GM12864 (cell line): ENCODE measurements around the gene SLC5A9.
"Not testable (repeated sequence)": the region's sequence is repeated elsewhere in the genome, so short reads cannot be mapped to it uniquely, and the experiment has no call there.

ENCODE experiments used
- DNase-seq: peaks from one replicate; pipeline ENCODE4 v3.0.0-alpha.2; 2011; ENCODE audit warnings: low read depth
- H3K4me3 ChIP-seq: 2 replicates; pipeline ENCODE4 v1.5.1; 2011; ENCODE audit warnings: mild to moderate bottlenecking, low read depth, low read length, control low read depth
- CTCF ChIP-seq: IDR thresholded peaks from 2 replicates; pipeline ENCODE4 v1.5.1; 2011; ENCODE audit warnings: low read depth, mild to moderate bottlenecking, moderate library complexity, low read length, control low read depth, inconsistent platforms; ENCODE audit errors: missing control alignments

Gene SLC5A9

DNA sequence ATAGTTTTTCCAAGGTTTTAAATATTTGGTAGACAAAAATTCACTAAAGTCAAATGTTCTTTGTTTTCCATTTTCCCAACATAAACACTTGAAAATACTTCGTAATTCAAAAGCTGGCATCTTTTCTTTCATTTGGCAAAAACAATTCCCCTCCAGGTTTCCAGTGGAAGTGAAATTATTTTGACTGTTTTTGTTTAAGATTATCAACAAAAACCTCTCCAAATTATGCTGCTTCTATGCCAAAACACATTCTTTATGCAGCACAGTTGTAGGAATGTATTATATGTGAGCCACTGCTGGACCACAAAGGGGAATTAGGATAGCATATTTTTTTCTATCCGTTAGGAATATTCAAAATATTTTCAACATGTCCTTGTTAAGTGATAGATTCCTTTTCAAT, 44.1 kb downstream of the SLC5A9 start:
- no peak for DNase-seq
- no peak overlapping the region for H3K4me3 ChIP-seq
- TF ChIP-seq CTCF, result no peak

- DNase-seq, H3K4me3 ChIP-seq: not testable (repeated sequence)
Observed at GRCh38 chr1:48277437-48277836, 54.9 kb downstream of the SLC5A9 start.

- not testable (repeated sequence) for DNase-seq, H3K4me3 ChIP-seq
Observed at GRCh38 chr1:48282329-48282728, 59.8 kb downstream of the SLC5A9 start.

DNA sequence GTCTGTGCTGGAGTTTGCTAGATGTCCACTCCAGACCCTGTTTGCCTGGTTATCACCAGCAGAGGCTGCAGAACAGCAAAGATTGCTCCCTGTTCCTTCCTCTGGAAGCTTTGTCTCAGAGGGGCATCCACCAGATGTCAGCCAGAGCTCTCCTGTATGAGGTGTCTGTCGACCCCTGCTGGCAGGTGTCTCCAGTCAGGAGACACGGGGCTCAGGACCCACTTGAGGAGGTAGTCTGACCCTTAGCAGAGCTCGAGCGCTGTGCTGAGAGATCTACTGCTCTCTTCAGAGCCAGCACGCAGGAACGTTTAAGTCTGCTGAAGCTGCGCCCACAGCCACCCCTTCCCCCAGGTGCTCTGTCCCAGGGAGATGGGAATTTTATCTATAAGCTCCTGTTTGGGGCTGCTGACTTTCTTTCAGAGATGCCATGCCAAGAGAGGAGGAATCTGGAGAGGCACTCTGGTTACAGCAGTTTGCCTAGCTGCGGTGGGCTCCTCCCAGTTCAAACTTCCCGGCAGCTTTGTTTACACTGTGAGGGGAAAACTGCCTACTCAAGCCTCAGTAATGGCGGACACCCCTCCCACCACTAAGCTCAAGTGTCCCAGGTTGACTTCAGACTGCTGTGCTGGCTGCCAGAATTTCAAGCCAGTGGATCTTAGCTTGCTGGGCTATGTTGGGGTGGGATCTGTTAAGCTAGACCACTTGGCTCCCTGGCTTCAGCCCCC, 62.3 kb downstream of the SLC5A9 start:
- H3K4me3 ChIP-seq, DNase-seq: not testable (repeated sequence)

GRCh38 chr1:48285525-48285924, 63.0 kb downstream of the SLC5A9 start:
- DNase-seq, result no peak
- H3K4me3 ChIP-seq, result no peak overlapping the region
- TF ChIP-seq CTCF, result no peak

DNA sequence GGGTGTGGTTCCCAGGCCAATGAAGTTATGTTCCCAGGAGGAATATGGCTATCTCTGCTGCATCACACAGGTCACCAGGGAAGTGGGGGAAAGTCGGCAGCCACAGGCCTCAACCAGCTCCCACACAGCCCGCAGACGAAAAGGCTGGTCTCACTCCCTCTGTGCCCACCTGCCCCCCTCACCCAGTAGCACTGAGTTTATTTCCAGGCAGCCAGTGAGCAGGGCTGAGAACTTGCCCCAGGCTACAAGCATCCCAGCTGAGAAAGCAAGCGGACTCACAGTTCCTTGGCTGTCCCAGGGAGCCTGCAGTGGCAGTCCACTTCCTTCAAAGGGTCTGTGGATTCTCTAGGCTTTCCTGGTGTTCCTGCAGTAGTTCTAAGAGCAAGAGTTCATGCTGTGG, 68.9 kb downstream of the SLC5A9 start:
- no peak for TF ChIP-seq CTCF
- DNase-seq, result no peak
- no peak overlapping the region for H3K4me3 ChIP-seq

DNA sequence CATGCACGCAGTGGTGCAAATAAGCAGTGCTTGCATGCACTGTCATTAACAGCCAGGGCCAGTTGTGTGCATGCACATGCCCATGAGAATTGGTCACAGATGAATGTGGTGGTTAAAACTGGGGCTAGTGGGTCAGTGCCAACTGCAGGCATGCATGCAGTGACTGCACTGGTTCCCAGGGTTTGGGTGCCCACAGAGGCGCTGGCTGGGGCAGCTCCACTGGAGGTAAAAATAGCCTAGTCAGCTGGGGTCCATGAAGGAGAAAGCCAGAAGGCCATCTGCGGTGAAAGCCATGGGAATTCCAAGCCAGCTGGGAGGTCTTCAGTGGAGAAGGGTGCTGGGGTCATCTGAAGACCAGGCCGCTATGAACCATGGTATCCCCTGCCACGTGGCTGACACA, 70.2 kb downstream of the SLC5A9 start:
- DNase-seq, result no peak
- no peak overlapping the region for H3K4me3 ChIP-seq
- TF ChIP-seq CTCF, result no peak

- not testable (repeated sequence) for DNase-seq, H3K4me3 ChIP-seq
Observed at GRCh38 chr1:48294094-48294493, 71.6 kb downstream of the SLC5A9 start.

DNA sequence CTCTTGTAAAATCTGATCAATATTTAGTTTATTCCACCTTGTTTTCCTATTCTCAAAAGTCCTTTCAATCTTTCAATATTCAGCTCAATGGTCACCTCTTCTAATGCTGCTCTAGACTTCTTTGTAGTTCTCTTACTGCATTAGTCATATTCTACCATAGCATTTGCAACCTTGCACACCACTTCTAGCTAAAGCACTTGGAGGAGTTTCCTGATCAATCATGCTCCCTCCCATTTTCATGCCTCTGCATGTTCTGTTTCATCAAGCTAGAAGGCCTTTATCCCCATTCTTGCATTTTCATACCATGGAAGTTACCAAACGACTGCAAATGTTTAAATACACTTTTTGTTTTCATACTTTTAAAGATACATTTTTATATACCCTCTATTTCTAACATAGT, 72.1 kb downstream of the SLC5A9 start:
- no peak for DNase-seq
- H3K4me3 ChIP-seq, result no peak overlapping the region
- TF ChIP-seq CTCF, result no peak
